Neural cell (in vitro differentiated cells): ENCODE results near the gene SERPINE1. TPM values are rescaled to one million over a fixed set of nuclear protein-coding genes. Genes with fewer than 3 reads are reported as not detected.

Experiments used
- H2AFZ ChIP-seq: fragments of 200-600, 300-800 bp; sonication (generic), shearing (Covaris generic); 2 replicates; pipeline ENCODE4 v1.6.0; 2014; ENCODE audit warnings: low read depth, mild to moderate bottlenecking, antibody characterized with exemption, low read length, moderate library complexity
- H3F3A ChIP-seq: fragments of 200-600 bp; shearing (Covaris generic); 2 replicates; pipeline ENCODE4 v1.6.1; 2016; ENCODE audit warnings: mild to moderate bottlenecking, moderate library complexity, mixed read lengths, antibody characterized with exemption, low read length; ENCODE audit not compliant: insufficient read depth, poor library complexity, severe bottlenecking
- H3K27ac ChIP-seq: fragments of 200-600, 300-800 bp; sonication (generic), shearing (Covaris generic); 2 replicates; pipeline ENCODE4 v1.5.1; 2014; ENCODE audit warnings: mild to moderate bottlenecking, low read length, moderate library complexity
- H3K27me3 ChIP-seq: fragments of 300-800, 200-600 bp; sonication (generic), shearing (Covaris generic); 2 replicates; pipeline ENCODE4 v1.6.0; 2014; ENCODE audit warnings: mild to moderate bottlenecking, low read depth, low read length, moderate library complexity; ENCODE audit not compliant: insufficient read depth
- H3K36me3 ChIP-seq: fragments of 300-800, 200-600 bp; sonication (generic), shearing (Covaris generic); 2 replicates; pipeline ENCODE4 v1.5.1; 2014; ENCODE audit warnings: mild to moderate bottlenecking, antibody characterized with exemption, low read length, moderate library complexity; ENCODE audit not compliant: insufficient read depth
- H3K4me2 ChIP-seq: fragments of 300-800, 200-600 bp; sonication (generic), shearing (Covaris generic); 2 replicates; pipeline ENCODE4 v1.6.0; 2014; ENCODE audit warnings: mild to moderate bottlenecking, low read length
- H3K4me3 ChIP-seq: fragments of 300-800, 200-600 bp; sonication (generic), shearing (Covaris generic); 2 replicates; pipeline ENCODE4 v1.5.1; 2014; ENCODE audit warnings: mild to moderate bottlenecking, low read length, moderate library complexity
- H3K79me2 ChIP-seq: fragments of 200-600 bp; shearing (Covaris generic); replicated peaks from 2 replicates; pipeline ENCODE4 v1.6.0; 2014; ENCODE audit warnings: mild to moderate bottlenecking, low read length, moderate library complexity; ENCODE audit not compliant: insufficient read depth
- H3K9ac ChIP-seq: fragments of 300-800, 200-600 bp; sonication (generic), shearing (Covaris generic); 2 replicates; pipeline ENCODE4 v1.6.1; 2016; ENCODE audit warnings: mild to moderate bottlenecking, low read length, mixed read lengths
- H3K9me2 ChIP-seq: fragments of 200-600 bp; shearing (Covaris generic); 2 replicates; pipeline ENCODE4 v1.6.1; 2016; ENCODE audit warnings: mild to moderate bottlenecking, low read length, mixed read lengths; ENCODE audit not compliant: insufficient read depth
- H3K9me3 ChIP-seq: fragments of 200-600, 300-800 bp; sonication (generic), shearing (Covaris generic); 2 replicates; pipeline ENCODE4 v1.6.1; 2016; ENCODE audit warnings: mild to moderate bottlenecking, mixed run types, low read length, moderate library complexity, mixed read lengths
- H4K20me1 ChIP-seq: fragments of 200-600 bp; shearing (Covaris generic); 2 replicates; pipeline ENCODE4 v1.6.1; 2016; ENCODE audit warnings: mild to moderate bottlenecking, mixed run types; ENCODE audit not compliant: insufficient read depth
- CTCF ChIP-seq: fragments of 450-650 bp; IDR thresholded peaks from 2 replicates; pipeline ENCODE4 v1.5.1; 2014; ENCODE audit warnings: antibody characterized with exemption, mild to moderate bottlenecking, moderate library complexity; ENCODE audit not compliant: poor library complexity, severe bottlenecking
- EP300 ChIP-seq: fragments of 450-650 bp; conservative IDR thresholded peaks from 2 replicates; pipeline ENCODE4 v1.6.1; 2014; ENCODE audit warnings: antibody characterized with exemption, mild to moderate bottlenecking, moderate library complexity; ENCODE audit not compliant: poor library complexity, severe bottlenecking
- EZH2 ChIP-seq: fragments of 200-600, 300-800 bp; shearing (Covaris generic), sonication (generic); IDR thresholded peaks from 2 replicates; pipeline ENCODE4 v1.6.1; 2014; ENCODE audit warnings: antibody characterized with exemption, low read length, borderline replicate concordance, mild to moderate bottlenecking; ENCODE audit not compliant: insufficient read depth, poor library complexity, severe bottlenecking
- MXI1 ChIP-seq: fragments of 450-650 bp; conservative IDR thresholded peaks from 2 replicates; pipeline ENCODE4 v1.6.1; 2014; ENCODE audit warnings: antibody characterized with exemption, mild to moderate bottlenecking; ENCODE audit not compliant: poor library complexity, severe bottlenecking
- POLR2AphosphoS5 ChIP-seq: IDR thresholded peaks from 2 replicates; pipeline ENCODE4 v1.6.1; 2012
- RAD21 ChIP-seq: fragments of 450-650 bp; conservative IDR thresholded peaks from 2 replicates; pipeline ENCODE4 v1.6.1; 2014; ENCODE audit warnings: antibody characterized with exemption, mild to moderate bottlenecking, moderate library complexity
- SMC3 ChIP-seq: fragments of 450-650 bp; conservative IDR thresholded peaks from 2 replicates; pipeline ENCODE4 v1.6.1; 2014; ENCODE audit warnings: antibody characterized with exemption, mild to moderate bottlenecking, moderate library complexity; ENCODE audit not compliant: poor library complexity
- TAF1 ChIP-seq: IDR thresholded peaks from 2 replicates; pipeline ENCODE4 v1.6.1; 2012; ENCODE audit warnings: low read depth
- polyA plus RNA-seq: library from polyadenylated mRNA; depleted of rRNA; stranded (reverse); fragments of >200 nt; gene quantifications from 2 replicates; pipeline ENCODE4 v1.2.3, GENCODE V29; 2014
- TF ChIP-seq, protein P1 (sequence below): IDR thresholded peaks from 2 replicates; pipeline ENCODE4 v1.6.1; 2012; ENCODE audit warnings: borderline replicate concordance

Gene SERPINE1
- polyA plus RNA-seq, 1 donor from 2014 or later, result 0.12 TPM

DNA sequence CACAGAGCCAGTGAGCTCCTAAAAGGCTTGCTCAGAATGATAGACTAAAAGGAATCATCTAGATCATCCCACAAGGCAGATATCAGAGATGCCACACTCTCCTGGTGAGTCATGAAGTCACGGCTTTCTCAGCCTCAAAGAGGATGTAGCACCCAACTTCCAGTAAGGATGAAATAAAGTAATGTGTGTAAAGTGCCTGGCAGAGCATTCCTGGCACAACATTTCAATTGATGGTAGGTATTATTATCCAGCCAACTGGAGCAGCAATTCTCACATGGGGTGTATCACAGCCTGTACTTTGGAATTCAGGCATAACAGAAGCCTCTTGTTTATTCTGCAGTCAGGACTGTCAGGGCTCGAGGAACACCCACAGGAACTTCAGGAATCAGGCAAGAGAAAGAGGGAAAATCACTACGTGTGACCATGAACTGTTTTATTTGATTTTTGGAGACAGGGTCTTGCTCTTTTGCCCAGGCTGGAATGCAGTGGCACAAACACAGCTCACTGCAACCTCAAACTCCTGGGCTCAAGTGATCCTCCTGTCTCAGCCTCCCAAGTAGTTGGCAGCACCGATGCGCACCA is 58.4 kb downstream of the SERPINE1 start:
- H3K27me3 ChIP-seq, result peaks cover 10% of the 10 kb centered on the region
- H3K79me2 ChIP-seq, result no peaks in the 10 kb centered on the region
- no peaks in the 10 kb centered on the region for H3K9me3 ChIP-seq
- H2AFZ ChIP-seq, result no peak overlapping the region
- no peak for TF ChIP-seq POLR2AphosphoS5
- no peak for TF ChIP-seq MXI1
- no peak for TF ChIP-seq EZH2
- TF ChIP-seq RAD21, result no peak
- TF ChIP-seq TAF1, result no peak
- TF ChIP-seq, protein P1, sequence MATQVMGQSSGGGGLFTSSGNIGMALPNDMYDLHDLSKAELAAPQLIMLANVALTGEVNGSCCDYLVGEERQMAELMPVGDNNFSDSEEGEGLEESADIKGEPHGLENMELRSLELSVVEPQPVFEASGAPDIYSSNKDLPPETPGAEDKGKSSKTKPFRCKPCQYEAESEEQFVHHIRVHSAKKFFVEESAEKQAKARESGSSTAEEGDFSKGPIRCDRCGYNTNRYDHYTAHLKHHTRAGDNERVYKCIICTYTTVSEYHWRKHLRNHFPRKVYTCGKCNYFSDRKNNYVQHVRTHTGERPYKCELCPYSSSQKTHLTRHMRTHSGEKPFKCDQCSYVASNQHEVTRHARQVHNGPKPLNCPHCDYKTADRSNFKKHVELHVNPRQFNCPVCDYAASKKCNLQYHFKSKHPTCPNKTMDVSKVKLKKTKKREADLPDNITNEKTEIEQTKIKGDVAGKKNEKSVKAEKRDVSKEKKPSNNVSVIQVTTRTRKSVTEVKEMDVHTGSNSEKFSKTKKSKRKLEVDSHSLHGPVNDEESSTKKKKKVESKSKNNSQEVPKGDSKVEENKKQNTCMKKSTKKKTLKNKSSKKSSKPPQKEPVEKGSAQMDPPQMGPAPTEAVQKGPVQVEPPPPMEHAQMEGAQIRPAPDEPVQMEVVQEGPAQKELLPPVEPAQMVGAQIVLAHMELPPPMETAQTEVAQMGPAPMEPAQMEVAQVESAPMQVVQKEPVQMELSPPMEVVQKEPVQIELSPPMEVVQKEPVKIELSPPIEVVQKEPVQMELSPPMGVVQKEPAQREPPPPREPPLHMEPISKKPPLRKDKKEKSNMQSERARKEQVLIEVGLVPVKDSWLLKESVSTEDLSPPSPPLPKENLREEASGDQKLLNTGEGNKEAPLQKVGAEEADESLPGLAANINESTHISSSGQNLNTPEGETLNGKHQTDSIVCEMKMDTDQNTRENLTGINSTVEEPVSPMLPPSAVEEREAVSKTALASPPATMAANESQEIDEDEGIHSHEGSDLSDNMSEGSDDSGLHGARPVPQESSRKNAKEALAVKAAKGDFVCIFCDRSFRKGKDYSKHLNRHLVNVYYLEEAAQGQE, result no peak
- TF ChIP-seq SMC3, result no peak
- TF ChIP-seq CTCF, result no peak
- TF ChIP-seq EP300, result no peak
- no peaks in the 10 kb centered on the region for H3K36me3 ChIP-seq
- no peaks in the 10 kb centered on the region for H4K20me1 ChIP-seq
- no peak overlapping the region for H3K9ac ChIP-seq
- no peak overlapping the region for H3K4me3 ChIP-seq
- no peak overlapping the region for H3K4me2 ChIP-seq
- H3F3A ChIP-seq, result no peaks in the 10 kb centered on the region
- no peaks in the 10 kb centered on the region for H3K9me2 ChIP-seq
- no peak overlapping the region for H3K27ac ChIP-seq

GRCh38 chr7:101186194-101186593 is 59.3 kb downstream of the SERPINE1 start:
- no peak overlapping the region for H3K9ac ChIP-seq
- no peak overlapping the region for H3K27ac ChIP-seq
- no peak overlapping the region for H3K4me2 ChIP-seq
- no peaks in the 10 kb centered on the region for H3K79me2 ChIP-seq
- H3K36me3 ChIP-seq, result no peaks in the 10 kb centered on the region
- H4K20me1 ChIP-seq, result no peaks in the 10 kb centered on the region
- no peak overlapping the region for H3K4me3 ChIP-seq
- H3K27me3 ChIP-seq, result peaks cover 3% of the 10 kb centered on the region
- H2AFZ ChIP-seq, result no peak overlapping the region
- no peaks in the 10 kb centered on the region for H3F3A ChIP-seq
- TF ChIP-seq TAF1, result no peak
- TF ChIP-seq POLR2AphosphoS5, result no peak
- no peak for TF ChIP-seq CTCF
- no peak for TF ChIP-seq EZH2
- TF ChIP-seq, protein P1, result no peak
- TF ChIP-seq EP300, result no peak
- no peak for TF ChIP-seq MXI1
- no peaks in the 10 kb centered on the region for H3K9me3 ChIP-seq
- no peaks in the 10 kb centered on the region for H3K9me2 ChIP-seq
